AG09319 (cell line): Measurements from ENCODE around the gene FAM136A.
A peak's percentile ranks its signal among the peaks of the same experiment; 100 is the strongest.

Experiments
- DNase-seq: peaks from one replicate; pipeline ENCODE4 v3.0.0-alpha.2; 2010; ENCODE audit warnings: low read depth; ENCODE audit errors: extremely low read depth
- TF ChIP-seq, protein P1 (sequence below): IDR thresholded peaks from 2 replicates; pipeline ENCODE4 v1.5.1; 2011; ENCODE audit warnings: low read depth, mild to moderate bottlenecking, inconsistent platforms, low read length, moderate library complexity

The FAM136A gene

DNA sequence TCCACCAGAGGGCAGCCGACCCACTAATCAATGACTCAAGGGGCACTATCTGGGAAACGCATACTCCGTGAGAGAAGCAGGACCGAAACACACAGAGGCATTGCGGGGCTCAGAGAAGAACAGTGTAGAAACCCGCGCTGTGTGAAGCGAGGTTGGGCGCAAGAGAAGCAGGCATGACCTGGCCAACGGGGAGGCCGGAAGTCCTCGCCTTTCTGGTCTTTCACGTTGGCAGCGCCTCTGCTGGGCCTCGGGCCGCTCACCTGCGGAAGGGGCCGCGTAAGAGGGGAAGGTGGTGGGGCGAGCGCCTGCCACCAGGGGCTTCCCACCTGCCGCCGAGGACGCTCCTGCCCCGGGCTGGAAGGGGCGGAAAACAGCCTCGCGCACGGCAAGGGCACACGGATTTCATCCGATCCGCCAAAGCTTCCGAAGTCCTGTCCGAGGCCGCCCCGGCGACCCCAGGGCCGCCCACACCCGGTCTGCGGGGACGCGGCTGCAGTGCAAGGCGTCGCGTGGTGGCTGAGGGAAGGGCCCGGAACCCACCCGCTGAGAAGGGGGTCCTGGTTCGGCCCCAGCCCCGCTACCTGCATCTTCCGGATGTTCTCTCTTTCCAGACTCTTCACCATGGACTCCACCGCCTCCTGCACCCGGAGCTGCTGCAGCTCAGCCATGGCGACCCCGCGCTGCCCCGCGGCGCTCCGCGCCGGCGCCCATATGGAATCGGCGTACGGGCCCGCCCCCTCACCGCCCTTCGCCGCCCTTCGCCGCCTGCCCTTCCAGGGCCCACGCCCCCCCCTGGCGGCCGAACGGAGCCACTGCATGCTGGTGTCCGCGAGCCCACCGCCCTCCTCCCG is at the start of gene FAM136A:
Gene FAM136A, minus strand, starts transcription at position 724 of the 851 bp plus-strand sequence. Its CDS starts 56 bp downstream, at position 668.
- peak; percentile 30 for DNase-seq
- TF ChIP-seq, protein P1, sequence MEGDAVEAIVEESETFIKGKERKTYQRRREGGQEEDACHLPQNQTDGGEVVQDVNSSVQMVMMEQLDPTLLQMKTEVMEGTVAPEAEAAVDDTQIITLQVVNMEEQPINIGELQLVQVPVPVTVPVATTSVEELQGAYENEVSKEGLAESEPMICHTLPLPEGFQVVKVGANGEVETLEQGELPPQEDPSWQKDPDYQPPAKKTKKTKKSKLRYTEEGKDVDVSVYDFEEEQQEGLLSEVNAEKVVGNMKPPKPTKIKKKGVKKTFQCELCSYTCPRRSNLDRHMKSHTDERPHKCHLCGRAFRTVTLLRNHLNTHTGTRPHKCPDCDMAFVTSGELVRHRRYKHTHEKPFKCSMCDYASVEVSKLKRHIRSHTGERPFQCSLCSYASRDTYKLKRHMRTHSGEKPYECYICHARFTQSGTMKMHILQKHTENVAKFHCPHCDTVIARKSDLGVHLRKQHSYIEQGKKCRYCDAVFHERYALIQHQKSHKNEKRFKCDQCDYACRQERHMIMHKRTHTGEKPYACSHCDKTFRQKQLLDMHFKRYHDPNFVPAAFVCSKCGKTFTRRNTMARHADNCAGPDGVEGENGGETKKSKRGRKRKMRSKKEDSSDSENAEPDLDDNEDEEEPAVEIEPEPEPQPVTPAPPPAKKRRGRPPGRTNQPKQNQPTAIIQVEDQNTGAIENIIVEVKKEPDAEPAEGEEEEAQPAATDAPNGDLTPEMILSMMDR: peak; percentile 72

DNA sequence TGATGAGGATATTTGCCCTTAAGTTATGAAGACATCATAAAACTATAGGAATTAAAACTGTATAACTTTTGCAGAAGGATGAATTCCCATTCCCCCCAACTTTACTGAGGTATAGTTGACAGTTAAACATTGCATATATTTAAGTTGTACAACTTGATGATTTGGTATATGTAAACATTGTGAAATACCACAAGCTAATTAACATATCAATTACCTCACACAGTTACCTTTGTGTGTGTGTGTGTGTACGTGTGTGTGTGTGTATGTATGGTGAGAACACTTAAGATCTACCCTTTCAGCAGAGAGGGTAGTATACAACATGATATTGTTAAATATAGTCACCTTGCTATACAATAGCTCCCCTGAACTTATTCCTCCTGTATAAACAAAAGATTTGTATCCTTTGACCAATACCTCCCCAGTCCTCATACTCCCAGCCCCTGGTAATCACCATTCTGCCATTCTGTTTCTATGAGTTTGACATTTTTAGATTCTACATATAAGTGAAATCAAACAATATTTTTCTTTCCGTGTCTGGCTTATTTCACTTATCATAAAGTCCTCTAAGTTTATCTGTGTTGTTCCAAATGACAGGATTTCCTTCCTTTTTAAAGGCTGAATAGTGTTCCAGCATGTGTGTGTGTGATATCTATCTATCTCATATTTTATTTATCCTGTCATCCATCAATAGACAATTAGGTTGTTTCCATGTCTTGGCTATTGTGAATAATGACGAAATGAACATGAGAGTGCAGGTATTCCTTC is 48.2 kb upstream of the FAM136A start:
- no peak for DNase-seq
- TF ChIP-seq, protein P1: no peak

DNA sequence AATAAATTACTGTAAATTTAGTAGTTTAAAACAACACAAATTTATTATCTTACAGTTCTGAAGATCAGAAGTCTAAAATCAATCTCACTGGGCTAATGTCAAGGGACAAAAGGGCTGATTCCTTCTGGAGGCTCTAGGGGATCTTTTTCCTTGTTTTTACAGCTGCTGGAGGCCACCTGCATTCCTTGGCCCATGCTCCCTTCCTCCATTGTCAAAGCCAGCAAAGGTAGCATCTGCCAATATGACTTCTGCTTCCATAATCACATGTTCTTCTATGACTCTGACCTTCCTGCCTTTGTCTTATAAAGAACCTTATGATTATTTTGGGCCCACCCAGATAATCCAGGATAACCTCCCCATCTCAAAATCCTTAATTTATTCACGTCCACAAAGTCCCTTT is 46.0 kb upstream of the FAM136A start:
- no peak for DNase-seq
- TF ChIP-seq, protein P1: no peak

DNA sequence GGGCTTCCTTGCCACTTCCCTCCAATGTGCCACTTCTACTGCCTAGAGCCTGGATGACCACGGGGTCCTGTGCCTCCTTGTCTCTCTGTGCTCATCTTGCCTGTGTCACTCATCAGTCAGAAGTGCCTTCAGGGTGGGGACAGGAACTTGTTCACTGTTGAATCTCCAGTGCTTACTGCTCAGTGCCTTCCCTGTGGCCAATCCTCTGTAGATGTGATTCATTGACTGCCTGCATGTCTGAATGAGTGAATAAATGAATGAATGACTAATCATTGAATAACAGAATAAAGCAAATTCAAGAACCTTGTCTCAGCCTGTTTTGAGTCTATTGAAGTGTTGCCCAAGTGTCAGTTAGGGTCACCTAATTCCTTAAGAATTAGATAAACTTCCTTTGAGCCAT is 42.3 kb upstream of the FAM136A start:
- DNase-seq: no peak
- TF ChIP-seq, protein P1: no peak

DNA sequence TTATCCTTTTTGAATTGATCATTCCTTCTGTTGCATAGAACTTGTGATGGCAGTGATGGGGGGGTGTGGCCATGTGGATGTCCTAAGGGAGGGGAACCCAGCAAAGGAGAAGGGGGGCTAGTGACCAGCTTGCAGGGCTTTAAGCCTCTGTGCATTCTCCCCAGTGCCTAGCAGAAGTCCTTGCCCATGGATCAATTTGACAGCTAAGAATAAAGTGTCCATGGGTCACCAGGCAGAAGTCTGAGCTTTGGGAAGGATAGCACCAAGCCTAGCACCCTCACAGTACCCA is 39.6 kb upstream of the FAM136A start:
- TF ChIP-seq, protein P1: no peak
- DNase-seq: no peak

DNA sequence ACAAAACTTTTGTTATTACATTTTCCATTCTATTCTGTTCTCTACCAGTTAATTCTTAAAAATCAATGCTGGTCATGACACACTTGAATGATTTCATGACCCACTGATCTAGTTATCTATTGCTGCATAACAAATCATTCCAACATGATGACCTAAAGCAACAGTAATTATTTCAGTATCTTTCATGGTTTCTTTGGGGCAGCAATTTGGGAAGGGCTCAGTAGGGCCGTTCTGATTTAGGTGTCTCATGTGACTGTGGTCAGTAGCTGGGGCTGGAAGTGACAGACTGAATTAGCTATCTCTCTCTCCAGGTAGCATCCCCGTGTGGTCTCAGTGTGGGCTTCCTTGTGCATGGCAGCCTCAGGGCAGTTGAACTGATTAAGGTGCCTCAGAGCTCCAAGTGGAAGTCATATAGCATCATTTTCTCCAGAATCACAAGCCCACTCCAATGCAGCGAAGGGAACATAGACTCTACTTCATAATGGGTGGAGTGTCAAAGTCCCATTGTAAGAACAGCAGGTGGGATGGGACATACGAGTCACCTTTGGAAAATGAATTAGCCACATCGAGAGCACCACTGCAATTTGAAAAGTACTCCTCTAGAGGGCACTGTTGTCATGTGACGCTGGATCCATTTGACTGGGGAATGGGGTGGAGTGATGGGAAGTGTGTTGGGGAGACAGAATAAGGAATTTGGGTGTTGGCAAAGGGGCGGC is 39.1 kb upstream of the FAM136A start:
- TF ChIP-seq, protein P1: peak; percentile 79
- no peak for DNase-seq
